Bone marrow (tissue), 2 donors: ENCODE measurements around the gene PDE8A.
"Not testable (repeated sequence)": the region's sequence is repeated elsewhere in the genome, so short reads cannot be mapped to it uniquely, and the experiment has no call there.

Experiments
- DNase-seq, 2 donors: peaks; one replicate each; lab custom pipeline; 2025; lab: John Stamatoyannopoulos, UW

Gene PDE8A

DNA sequence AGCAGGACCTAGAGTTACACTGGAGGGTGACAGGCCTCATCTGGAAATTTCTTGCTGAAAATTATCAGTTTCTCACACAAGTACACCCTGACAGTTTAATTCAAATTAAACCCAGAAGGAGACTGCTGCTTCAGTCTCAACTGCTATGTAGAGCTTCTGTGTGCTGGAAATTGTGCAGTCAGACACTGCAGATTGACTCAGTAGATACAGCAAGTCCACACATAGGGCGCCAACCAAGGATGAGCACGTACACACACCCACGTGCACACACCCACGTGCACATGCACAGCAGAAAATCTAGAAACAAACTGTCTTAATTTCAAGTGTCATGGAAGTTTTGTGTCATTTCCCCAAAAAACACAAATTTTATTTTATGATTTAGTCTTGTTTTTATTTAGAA is 192.9 kb downstream of the PDE8A start:
- DNase-seq: no peak

DNA sequence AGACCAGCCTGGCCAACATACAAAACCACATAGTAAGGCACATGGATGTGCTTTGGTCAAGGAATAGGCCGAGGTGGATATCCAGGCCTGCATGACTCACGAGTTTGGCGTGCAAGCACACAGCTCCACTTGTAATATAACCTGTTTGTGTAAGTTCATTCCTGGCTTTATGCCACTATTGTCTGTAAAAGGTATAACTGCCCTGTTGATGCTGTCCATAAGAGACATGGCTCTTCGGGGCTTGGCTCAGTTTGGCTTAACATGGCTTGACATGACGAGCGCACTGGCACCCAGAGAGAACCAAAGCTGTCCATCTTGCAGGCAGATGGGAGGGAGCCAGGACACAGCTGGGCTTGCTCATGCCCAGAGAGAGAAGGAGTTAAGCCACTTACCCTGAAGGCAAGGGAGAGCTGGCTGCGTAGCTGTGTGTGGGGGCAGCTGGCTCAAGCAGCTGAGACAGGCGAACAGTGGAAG is 195.4 kb downstream of the PDE8A start:
- not testable (repeated sequence) for DNase-seq

DNA sequence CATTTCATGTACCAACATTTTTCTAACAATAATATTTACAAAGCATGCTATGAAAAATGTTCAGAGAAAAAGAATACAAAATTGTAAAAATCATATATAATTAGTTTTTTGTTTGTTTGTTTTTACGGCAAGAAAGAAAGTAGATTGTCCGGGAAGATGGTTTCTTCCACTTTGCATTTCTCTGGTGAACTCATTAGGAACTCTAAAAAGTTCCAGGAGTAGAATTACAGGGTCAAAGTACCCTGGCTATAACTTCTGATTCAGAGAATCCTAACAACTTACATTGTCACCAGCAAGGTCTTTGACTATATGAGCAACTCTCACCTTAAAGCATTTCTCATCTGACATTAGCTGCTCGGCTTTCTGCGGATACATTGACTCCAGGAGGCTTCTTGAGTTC is 196.7 kb downstream of the PDE8A start:
- DNase-seq: no peak

DNA sequence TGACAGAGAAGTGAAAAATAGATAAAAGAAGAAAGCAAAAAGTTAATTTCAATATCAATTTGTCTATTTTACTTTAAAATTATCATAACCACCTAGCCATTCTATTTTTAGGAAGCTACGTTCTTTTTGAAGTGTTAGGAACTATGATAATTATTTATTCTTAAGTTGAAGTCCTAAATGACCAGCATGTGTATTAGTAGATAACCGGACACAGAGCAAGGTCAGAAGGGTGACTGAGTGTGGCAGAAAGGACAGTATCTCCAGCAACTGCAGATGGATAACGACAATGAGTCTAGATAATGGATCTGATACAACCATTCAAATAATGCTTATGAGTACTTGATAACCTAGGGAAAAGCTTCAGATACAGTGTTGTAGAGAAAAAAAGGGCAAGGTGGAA is 198.0 kb downstream of the PDE8A start:
- DNase-seq: no peak

DNA sequence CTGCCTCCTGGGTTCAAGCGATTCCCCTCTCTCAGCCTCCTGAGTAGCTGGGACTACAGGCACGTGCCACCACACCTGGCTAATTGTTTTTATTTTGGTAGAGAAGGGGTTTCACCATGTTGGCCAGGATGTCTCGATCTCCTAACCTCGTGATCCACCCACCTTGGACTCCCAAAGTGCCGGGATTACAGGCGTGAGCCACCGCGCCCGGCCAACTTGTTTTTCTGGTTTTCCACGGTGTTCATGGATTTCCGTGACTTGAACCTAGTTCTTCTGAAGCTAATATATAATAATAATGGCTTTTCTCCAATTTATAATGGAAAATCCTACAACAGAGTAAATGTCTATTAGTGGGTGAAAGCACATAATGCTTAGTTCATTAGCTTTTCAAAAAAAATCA is 203.7 kb downstream of the PDE8A start:
- DNase-seq: not testable (repeated sequence)

DNA sequence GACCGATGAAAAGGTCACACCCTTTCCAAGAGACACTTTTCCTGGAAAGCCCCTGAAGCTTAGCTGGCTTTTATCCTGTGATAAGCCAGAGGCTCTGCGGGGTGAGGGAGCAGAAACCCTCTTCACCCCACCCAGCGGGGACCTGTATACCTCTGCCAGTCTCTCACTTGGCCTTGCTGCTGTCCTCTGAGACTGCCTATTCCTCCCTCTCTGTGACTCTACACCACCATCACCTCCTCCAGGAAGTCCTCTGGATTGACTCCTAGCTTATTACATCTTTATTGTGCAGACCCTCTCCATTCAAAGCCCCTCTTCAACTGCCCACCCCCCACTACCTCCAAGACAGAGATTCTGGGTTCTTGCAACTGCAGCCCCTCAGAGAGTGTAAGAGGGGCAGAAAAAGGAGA is 206.5 kb downstream of the PDE8A start:
- not testable (repeated sequence) for DNase-seq
